ENCODE measurements around the gene C19orf73. TPM values are rescaled to one million over a fixed set of nuclear protein-coding genes. Genes with fewer than 3 reads are reported as not detected.

The C19orf73 gene
- total RNA-seq, 1 donor from 2014 or later, result 0.94 TPM

GRCh38 chr19:49109051-49109450 lies 9.9 kb downstream of the C19orf73 start:
- no peak for TF ChIP-seq CTCF (IDR thresholded peaks at IDR 0.05; ENCODE audit: unreplicated experiment)
- Mint-ChIP-seq H3K27me3 (ENCODE audit: low read depth) (no peaks in the 10 kb centered on the region), H3K36me3 (peaks cover 19% of the 10 kb centered on the region), H3K27ac (peak overlapping the region; percentile 19), H3K4me3 (no peak overlapping the region), H3K9me3 (no peaks in the 10 kb centered on the region), H3K4me1 (peaks cover 10% of the 10 kb centered on the region)
- no peak for DNase-seq (ENCODE audit: low spot score in 2 of 2, unreplicated experiment in 2 of 2)

- Mint-ChIP-seq H3K36me3 (peaks cover 19% of the 10 kb centered on the region), H3K9me3 (no peaks in the 10 kb centered on the region), H3K4me1 (peaks cover 2% of the 10 kb centered on the region), H3K27me3 (ENCODE audit: low read depth) (no peaks in the 10 kb centered on the region), H3K27ac (no peak overlapping the region), H3K4me3 (no peak overlapping the region)
- no peak for TF ChIP-seq CTCF (IDR thresholded peaks at IDR 0.05; ENCODE audit: unreplicated experiment)
- DNase-seq (ENCODE audit: low spot score in 2 of 2, unreplicated experiment in 2 of 2), result no peak
Observed at GRCh38 chr19:49107625-49108459, 11.1 kb downstream of the C19orf73 start.

- peak in 1 of 2 experiments; percentile 72 for DNase-seq (ENCODE audit: low spot score in 2 of 2, unreplicated experiment in 2 of 2)
- H3K4me3 Mint-ChIP-seq, result no peak overlapping the region
- H3K9me3 Mint-ChIP-seq, result no peaks in the 10 kb centered on the region
- TF ChIP-seq CTCF (IDR thresholded peaks at IDR 0.05; ENCODE audit: unreplicated experiment), result peak; percentile 76
- no peaks in the 10 kb centered on the region for H3K27me3 Mint-ChIP-seq (ENCODE audit: low read depth)
- H3K4me1 Mint-ChIP-seq, result no peaks in the 10 kb centered on the region
- H3K36me3 Mint-ChIP-seq, result peaks cover 21% of the 10 kb centered on the region
- peak overlapping the region; percentile 5 for H3K27ac Mint-ChIP-seq
Observed at GRCh38 chr19:49106648-49107135, 12.3 kb downstream of the C19orf73 start.

- TF ChIP-seq CTCF (IDR thresholded peaks at IDR 0.05; ENCODE audit: unreplicated experiment), result no peak
- no peak for DNase-seq (ENCODE audit: low spot score in 2 of 2, unreplicated experiment in 2 of 2)
- H3K36me3 Mint-ChIP-seq, result peaks cover 36% of the 10 kb centered on the region
- H3K4me3 Mint-ChIP-seq, result no peak overlapping the region
- no peaks in the 10 kb centered on the region for H3K9me3 Mint-ChIP-seq
- no peaks in the 10 kb centered on the region for H3K4me1 Mint-ChIP-seq
- peak overlapping the region; percentile 21 for H3K27ac Mint-ChIP-seq
- H3K27me3 Mint-ChIP-seq (ENCODE audit: low read depth), result no peaks in the 10 kb centered on the region
Observed at GRCh38 chr19:49104229-49104864, 14.6 kb downstream of the C19orf73 start.

- no peak for TF ChIP-seq CTCF (IDR thresholded peaks at IDR 0.05; ENCODE audit: unreplicated experiment)
- H3K4me1 Mint-ChIP-seq, result no peaks in the 10 kb centered on the region
- H3K9me3 Mint-ChIP-seq, result no peaks in the 10 kb centered on the region
- no peak overlapping the region for H3K4me3 Mint-ChIP-seq
- H3K36me3 Mint-ChIP-seq, result peaks cover 36% of the 10 kb centered on the region
- H3K27ac Mint-ChIP-seq, result no peak overlapping the region
- DNase-seq (ENCODE audit: low spot score in 2 of 2, unreplicated experiment in 2 of 2), result no peak
- no peaks in the 10 kb centered on the region for H3K27me3 Mint-ChIP-seq (ENCODE audit: low read depth)
Observed at GRCh38 chr19:49103331-49104085, 15.4 kb downstream of the C19orf73 start.

Measured in mesothelial cell of epicardium (in vitro differentiated cells).